Skeletal muscle cell (primary cell): ENCODE measurements around the gene MAML2.

Experiments used
- DNase-seq: peaks from one replicate; pipeline ENCODE4 v3.0.0-alpha.2; 2010; ENCODE audit warnings: low read depth
- H3K4me3 ChIP-seq: 2 replicates; pipeline ENCODE4 v1.5.1; 2011; ENCODE audit warnings: low read depth, mild to moderate bottlenecking, control low read depth, low read length, moderate library complexity

Gene MAML2

GRCh38 chr11:96154802-96155520, 188.0 kb downstream of the MAML2 start:
- DNase-seq, result peak; percentile 65
- H3K4me3 ChIP-seq, result no peak overlapping the region

- no peak overlapping the region for H3K4me3 ChIP-seq
- no peak for DNase-seq
These were observed 190.4 kb downstream of the MAML2 start for GRCh38 chr11:96152623-96153022.

- peak; percentile 66 for DNase-seq
- no peak overlapping the region for H3K4me3 ChIP-seq
These were observed 191.5 kb downstream of the MAML2 start for GRCh38 chr11:96151501-96151900.

GRCh38 chr11:96150609-96151008, 192.4 kb downstream of the MAML2 start:
- DNase-seq, result no peak
- H3K4me3 ChIP-seq, result no peak overlapping the region

GRCh38 chr11:96149743-96150555, 193.0 kb downstream of the MAML2 start:
- DNase-seq, result peak; percentile 70
- no peak overlapping the region for H3K4me3 ChIP-seq

GRCh38 chr11:96147906-96148486, 195.0 kb downstream of the MAML2 start:
- no peak overlapping the region for H3K4me3 ChIP-seq
- no peak for DNase-seq

- no peak for DNase-seq
- H3K4me3 ChIP-seq, result no peak overlapping the region
These were observed 195.8 kb downstream of the MAML2 start for GRCh38 chr11:96147186-96147585.

GRCh38 chr11:96146765-96147164, 196.2 kb downstream of the MAML2 start:
- no peak for DNase-seq
- H3K4me3 ChIP-seq, result no peak overlapping the region

GRCh38 chr11:96145163-96145585, 197.8 kb downstream of the MAML2 start:
- no peak overlapping the region for H3K4me3 ChIP-seq
- peak; percentile 23 for DNase-seq

- no peak overlapping the region for H3K4me3 ChIP-seq
- no peak for DNase-seq
These were observed 198.4 kb downstream of the MAML2 start for GRCh38 chr11:96144553-96144952.

- no peak for DNase-seq
- no peak overlapping the region for H3K4me3 ChIP-seq
These were observed 199.9 kb downstream of the MAML2 start for GRCh38 chr11:96143041-96143521.

GRCh38 chr11:96141626-96142025, 201.4 kb downstream of the MAML2 start:
- no peak overlapping the region for H3K4me3 ChIP-seq
- DNase-seq, result no peak

GRCh38 chr11:96139691-96140090, 203.3 kb downstream of the MAML2 start:
- H3K4me3 ChIP-seq, result no peak overlapping the region
- DNase-seq, result no peak

- DNase-seq, result no peak
- H3K4me3 ChIP-seq, result no peak overlapping the region
These were observed 205.6 kb downstream of the MAML2 start for GRCh38 chr11:96137373-96137772.

GRCh38 chr11:96136613-96137298, 206.2 kb downstream of the MAML2 start:
- no peak overlapping the region for H3K4me3 ChIP-seq
- no peak for DNase-seq

- H3K4me3 ChIP-seq, result no peak overlapping the region
- DNase-seq, result no peak
These were observed 208.4 kb downstream of the MAML2 start for GRCh38 chr11:96134602-96135001.

- H3K4me3 ChIP-seq, result no peak overlapping the region
- DNase-seq, result no peak
These were observed 210.6 kb downstream of the MAML2 start for GRCh38 chr11:96132437-96132836.

- no peak overlapping the region for H3K4me3 ChIP-seq
- no peak for DNase-seq
These were observed 212.9 kb downstream of the MAML2 start for GRCh38 chr11:96130061-96130620.

GRCh38 chr11:96127596-96127959, 215.4 kb downstream of the MAML2 start:
- no peak overlapping the region for H3K4me3 ChIP-seq
- DNase-seq, result no peak
